Measurements from ENCODE around the gene TUBGCP4.
"Not testable (repeated sequence)": the region's sequence is repeated elsewhere in the genome, so short reads cannot be mapped to it uniquely, and the experiment has no call there.

The TUBGCP4 gene

GRCh38 chr15:43370975-43371974, at the start of gene TUBGCP4, which contains the start of gene ZSCAN29:
TUBGCP4 (plus strand) TSS chr15:43371101; CDS start chr15:43371355, 254 bp downstream.
ZSCAN29 (minus strand) TSS chr15:43371043; CDS start chr15:43369913, 1,130 bp downstream.
- peak; percentile 62 for DNase-seq (ENCODE audit: low read depth)

- no peak for DNase-seq (ENCODE audit: low read depth)
These were observed 45.7 kb upstream of the TUBGCP4 start for GRCh38 chr15:43325039-43325684.

GRCh38 chr15:43329217-43329959, 41.5 kb upstream of the TUBGCP4 start:
- DNase-seq (ENCODE audit: low read depth) = no peak

- peak; percentile 81 for DNase-seq (ENCODE audit: low read depth)
These were observed 40.7 kb upstream of the TUBGCP4 start, which contains the start of gene LCMT2 for GRCh38 chr15:43329960-43330779. LCMT2 (minus strand) TSS chr15:43330573; CDS start chr15:43330489, 84 bp downstream.

GRCh38 chr15:43330780-43331087, 40.2 kb upstream of the TUBGCP4 start:
- no peak for DNase-seq (ENCODE audit: low read depth)

GRCh38 chr15:43346305-43346704, 24.6 kb upstream of the TUBGCP4 start:
- no peak for DNase-seq (ENCODE audit: low read depth)

- DNase-seq (ENCODE audit: low read depth) = no peak
These were observed 23.8 kb upstream of the TUBGCP4 start for GRCh38 chr15:43347114-43347513.

- no peak for DNase-seq (ENCODE audit: low read depth)
These were observed 18.1 kb upstream of the TUBGCP4 start for GRCh38 chr15:43352693-43353382.

GRCh38 chr15:43360821-43361220, 10.1 kb upstream of the TUBGCP4 start:
- no peak for DNase-seq (ENCODE audit: low read depth)

- no peak for DNase-seq (ENCODE audit: low read depth)
These were observed 9.5 kb upstream of the TUBGCP4 start for GRCh38 chr15:43361313-43361903.

GRCh38 chr15:43370310-43370974, 459 bp upstream of the TUBGCP4 start:
- DNase-seq (ENCODE audit: low read depth) = no peak

- peak; percentile 7 for DNase-seq (ENCODE audit: low read depth)
These were observed 5.3 kb downstream of the TUBGCP4 start for GRCh38 chr15:43376017-43376705.

- DNase-seq (ENCODE audit: low read depth) = no peak
These were observed 7.7 kb downstream of the TUBGCP4 start for GRCh38 chr15:43378601-43379000.

GRCh38 chr15:43382310-43382709, 11.4 kb downstream of the TUBGCP4 start:
- DNase-seq (ENCODE audit: low read depth) = no peak

GRCh38 chr15:43383070-43383469, 12.2 kb downstream of the TUBGCP4 start:
- no peak for DNase-seq (ENCODE audit: low read depth)

- DNase-seq (ENCODE audit: low read depth) = no peak
These were observed 19.8 kb downstream of the TUBGCP4 start for GRCh38 chr15:43390723-43391122.

GRCh38 chr15:43393592-43393991, 22.7 kb downstream of the TUBGCP4 start:
- DNase-seq (ENCODE audit: low read depth) = not testable (repeated sequence)

- no peak for DNase-seq (ENCODE audit: low read depth)
These were observed 31.4 kb downstream of the TUBGCP4 start for GRCh38 chr15:43402255-43402654.

- no peak for DNase-seq (ENCODE audit: low read depth)
These were observed 32.7 kb downstream of the TUBGCP4 start for GRCh38 chr15:43403616-43404015.

All from stimulated activated CD8-positive, alpha-beta memory T cell treated with anti-CD3 and anti-CD28 coated beads, Interleukin-7, amount 100 ng/mL, for 24 hours (primary cell).